SU-DHL-6 (cell line): ENCODE results near the gene FOXA1.

Source experiments
- EZH2phosphoT487 ChIP-seq: fragments of 200-600 bp; sonication (generic), shearing (Covaris generic); conservative IDR thresholded peaks from 2 replicates; pipeline ENCODE4 v1.6.1; 2018; ENCODE audit warnings: mild to moderate bottlenecking, antibody characterized with exemption, low read length, moderate library complexity, mixed read lengths
- TF ChIP-seq, protein P1 (sequence below): fragments of 200-600 bp; sonication (generic); IDR thresholded peaks from one replicate; pipeline ENCODE4 v1.5.1; 2017; ENCODE audit warnings: antibody characterized with exemption, mild to moderate bottlenecking, low read length, moderate library complexity; ENCODE audit not compliant: insufficient read depth, poor library complexity, severe bottlenecking

- no peak for TF ChIP-seq EZH2phosphoT487
- TF ChIP-seq, protein P1, sequence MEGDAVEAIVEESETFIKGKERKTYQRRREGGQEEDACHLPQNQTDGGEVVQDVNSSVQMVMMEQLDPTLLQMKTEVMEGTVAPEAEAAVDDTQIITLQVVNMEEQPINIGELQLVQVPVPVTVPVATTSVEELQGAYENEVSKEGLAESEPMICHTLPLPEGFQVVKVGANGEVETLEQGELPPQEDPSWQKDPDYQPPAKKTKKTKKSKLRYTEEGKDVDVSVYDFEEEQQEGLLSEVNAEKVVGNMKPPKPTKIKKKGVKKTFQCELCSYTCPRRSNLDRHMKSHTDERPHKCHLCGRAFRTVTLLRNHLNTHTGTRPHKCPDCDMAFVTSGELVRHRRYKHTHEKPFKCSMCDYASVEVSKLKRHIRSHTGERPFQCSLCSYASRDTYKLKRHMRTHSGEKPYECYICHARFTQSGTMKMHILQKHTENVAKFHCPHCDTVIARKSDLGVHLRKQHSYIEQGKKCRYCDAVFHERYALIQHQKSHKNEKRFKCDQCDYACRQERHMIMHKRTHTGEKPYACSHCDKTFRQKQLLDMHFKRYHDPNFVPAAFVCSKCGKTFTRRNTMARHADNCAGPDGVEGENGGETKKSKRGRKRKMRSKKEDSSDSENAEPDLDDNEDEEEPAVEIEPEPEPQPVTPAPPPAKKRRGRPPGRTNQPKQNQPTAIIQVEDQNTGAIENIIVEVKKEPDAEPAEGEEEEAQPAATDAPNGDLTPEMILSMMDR, result no peak
Measured at GRCh38 chr14:37589715-37590427, 5.2 kb downstream of the FOXA1 start.
